Gastroesophageal sphincter (tissue), 4 donors: ENCODE results near the gene GALK2. TPM values are rescaled to one million over a fixed set of nuclear protein-coding genes. Genes with fewer than 3 reads are reported as not detected.

ENCODE experiments used
- ATAC-seq: fragments of 150-250 bp; one replicate; pipeline ENCODE4 v1.9.1; 2016; ENCODE audit warnings: mild to moderate bottlenecking, moderate library complexity
- H3K27ac ChIP-seq, 4 donors: fragments of 200-600 bp; sonication (generic) in 3 of 4; 1 replicate in 3 of 4; 2 replicates in 1 of 4; pipeline ENCODE4 v1.5.1; 2016 to 2019
- H3K27me3 ChIP-seq: fragments of 200-600 bp; sonication (generic); one replicate; pipeline ENCODE4 v1.5.1; 2019
- H3K36me3 ChIP-seq, 2 donors: fragments of 200-600 bp; sonication (generic); one replicate each; pipeline ENCODE4 v1.5.1; 2019; ENCODE audit warnings: control low read depth in 1 of 2
- H3K4me1 ChIP-seq, 3 donors: fragments of 200-600 bp; sonication (generic); 1 replicate in 2 of 3; 2 replicates in 1 of 3; pipeline ENCODE4 v1.5.1; 2016 to 2019; ENCODE audit warnings: control low read depth in 2 of 3
- H3K4me3 ChIP-seq, 2 donors: fragments of 200-600 bp; sonication (generic); one replicate each; pipeline ENCODE4 v1.5.1; 2019; ENCODE audit warnings: mild to moderate bottlenecking in 1 of 2, moderate library complexity in 1 of 2
- H3K9me3 ChIP-seq, 3 donors: fragments of 200-600 bp; sonication (generic); one replicate each; pipeline ENCODE4 v1.5.1; 2017 to 2019; ENCODE audit warnings: control low read depth in 2 of 3
- CTCF ChIP-seq, 4 experiments: fragments of 200-600 bp in 2 of 4; fragments of 450-650 bp in 2 of 4; sonication (generic) in 1 of 4; IDR thresholded peaks; one replicate each; pipeline ENCODE4 v1.5.1; 2017 to 2019; ENCODE audit warnings: antibody characterized with exemption in 4 of 4, mild to moderate bottlenecking in 2 of 4, moderate library complexity in 2 of 4
- EP300 ChIP-seq: sonication (generic); formaldehyde crosslinking; IDR thresholded peaks from one replicate; pipeline ENCODE4 v1.6.1; 2017; ENCODE audit warnings: antibody characterized with exemption, mild to moderate bottlenecking
- POLR2A ChIP-seq, 2 donors: fragments of 450-650 bp; IDR thresholded peaks; one replicate each; pipeline ENCODE4 v1.6.1; 2017; ENCODE audit warnings: antibody characterized with exemption in 2 of 2, mild to moderate bottlenecking in 2 of 2, moderate library complexity in 1 of 2
- POLR2AphosphoS5 ChIP-seq: sonication (generic); formaldehyde crosslinking; IDR thresholded peaks from one replicate; pipeline ENCODE4 v1.6.1; 2017; ENCODE audit warnings: antibody characterized with exemption
- WGBS, 2 donors: methylation state at CpG; one replicate each; pipeline ENCODE4 v1.1.5; 2018; ENCODE audit warnings: low coverage in 1 of 2; 5-methylcytosine and 5-hydroxymethylcytosine counted together
- total RNA-seq, 4 donors: library from RNA; depleted of rRNA; stranded (reverse); fragments of >200 nt; gene quantifications; one replicate each; pipeline ENCODE4 v1.1.0, GENCODE V29; 2016

Gene GALK2
- total RNA-seq, 4 donors from 2014 or later, result 30.0 to 54.8 (median 43.8) TPM

GRCh38 chr15:49323207-49323606, 153.2 kb downstream of the GALK2 start:
- Histone ChIP-seq H3K4me3 (no peak overlapping the region), H3K36me3 (peaks cover 0 to 30% of the 10 kb centered on the region in 2 donors), H3K9me3 (no peaks in the 10 kb centered on the region), H3K4me1 (peaks cover 0 to 13% (median 0%) of the 10 kb centered on the region in 3 donors), H3K27ac (no peak overlapping the region), H3K27me3 (no peaks in the 10 kb centered on the region)
- TF ChIP-seq POLR2AphosphoS5 (no peak), EP300 (no peak)
- 57 to 70% methylated on average over 1 of the region's 1 CpG for WGBS, 2 donors
- no peak for ATAC-seq

DNA sequence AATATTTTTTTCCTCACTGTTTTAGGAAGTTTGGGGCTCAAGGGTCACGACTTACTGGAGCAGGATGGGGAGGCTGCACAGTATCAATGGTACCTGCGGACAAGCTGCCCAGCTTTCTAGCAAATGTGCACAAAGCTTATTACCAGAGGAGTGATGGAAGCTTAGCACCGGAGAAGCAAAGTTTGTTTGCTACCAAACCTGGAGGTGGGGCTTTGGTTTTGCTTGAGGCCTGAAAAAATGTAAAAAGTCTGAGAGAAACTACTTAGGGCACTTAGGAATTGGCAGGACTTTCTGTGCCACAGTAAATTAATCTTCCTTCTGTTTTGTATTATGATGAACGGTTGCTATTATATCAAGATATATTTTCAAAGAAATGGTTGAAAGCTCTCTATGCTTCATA, 157.9 kb downstream of the GALK2 start:
- H3K27ac ChIP-seq, result no peak overlapping the region
- H3K27me3 ChIP-seq, result no peaks in the 10 kb centered on the region
- H3K36me3 ChIP-seq, result peaks cover 0 to 5% of the 10 kb centered on the region in 2 donors
- H3K4me3 ChIP-seq, result no peak overlapping the region
- no peak for ATAC-seq
- no peak for TF ChIP-seq EP300
- no peak for TF ChIP-seq POLR2A (IDR thresholded peaks at IDR 0.05)
- TF ChIP-seq POLR2AphosphoS5, result no peak
- TF ChIP-seq CTCF (IDR thresholded peaks at IDR 0.05), result no peak
- H3K9me3 ChIP-seq, result no peaks in the 10 kb centered on the region
- WGBS, 2 donors, result 82 to 88% methylated on average over 2 to 4 of the region's 4 CpGs
- H3K4me1 ChIP-seq, result no peaks in the 10 kb centered on the region

- Histone ChIP-seq H3K4me3 (no peak overlapping the region), H3K4me1 (no peaks in the 10 kb centered on the region), H3K27ac (no peak overlapping the region), H3K36me3 (peaks cover 0 to 5% of the 10 kb centered on the region in 2 donors), H3K9me3 (no peaks in the 10 kb centered on the region), H3K27me3 (no peaks in the 10 kb centered on the region)
- ATAC-seq, result no peak
- TF ChIP-seq CTCF (IDR thresholded peaks at IDR 0.05) (no peak), POLR2AphosphoS5 (no peak), EP300 (no peak), POLR2A (IDR thresholded peaks at IDR 0.05) (no peak)
These were observed 158.9 kb downstream of the GALK2 start for GRCh38 chr15:49328941-49329340.

DNA sequence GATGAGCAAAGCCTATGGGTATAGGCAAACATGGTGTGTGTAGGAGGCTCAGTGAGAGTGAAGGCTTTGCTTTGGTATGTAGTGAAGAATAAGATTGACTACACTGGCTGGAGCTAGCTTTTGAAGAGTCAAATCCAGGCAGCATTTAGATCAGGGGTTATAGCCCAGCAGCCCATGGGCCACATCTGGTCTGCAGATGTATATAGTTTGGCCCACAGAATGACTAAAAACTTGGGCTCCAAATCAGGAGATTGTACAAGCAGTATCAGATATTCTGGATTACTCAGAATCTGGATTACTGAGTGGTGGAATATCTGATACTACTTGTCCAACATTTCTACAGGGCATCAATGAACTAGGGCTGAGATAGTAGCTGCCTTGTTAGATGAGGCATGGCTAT, 160.1 kb downstream of the GALK2 start:
- ATAC-seq, result no peak
- no peaks in the 10 kb centered on the region for H3K27me3 ChIP-seq
- no peak overlapping the region for H3K27ac ChIP-seq
- TF ChIP-seq POLR2AphosphoS5, result no peak
- no peak overlapping the region for H3K4me3 ChIP-seq
- H3K36me3 ChIP-seq, result peaks cover 0 to 5% of the 10 kb centered on the region in 2 donors
- H3K9me3 ChIP-seq, result no peaks in the 10 kb centered on the region
- H3K4me1 ChIP-seq, result no peaks in the 10 kb centered on the region

DNA sequence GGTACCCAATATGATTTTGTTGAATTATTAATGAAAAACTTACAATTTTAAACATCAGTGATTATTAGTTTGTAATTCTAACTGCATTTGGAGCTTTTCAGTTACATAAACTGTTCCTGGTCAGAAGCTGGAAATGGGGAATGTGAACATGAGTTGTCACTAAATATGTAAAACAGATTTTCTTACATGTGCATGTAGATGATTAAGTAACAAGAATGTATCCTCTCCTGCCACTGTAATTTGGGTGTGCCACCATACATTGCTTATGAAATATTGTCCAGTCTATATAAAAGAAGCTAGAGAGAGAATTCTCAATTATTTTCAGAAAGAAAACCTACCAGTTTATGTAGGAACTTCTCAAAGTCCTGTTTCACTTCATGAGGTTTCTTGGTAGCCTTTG, 161.4 kb downstream of the GALK2 start:
- peaks cover 0 to 5% of the 10 kb centered on the region in 2 donors for H3K36me3 ChIP-seq
- H3K4me1 ChIP-seq, result no peaks in the 10 kb centered on the region
- H3K4me3 ChIP-seq, result no peak overlapping the region
- no peak for TF ChIP-seq POLR2AphosphoS5
- no peak for TF ChIP-seq EP300
- TF ChIP-seq CTCF (IDR thresholded peaks at IDR 0.05), result no peak
- no peak for TF ChIP-seq POLR2A (IDR thresholded peaks at IDR 0.05)
- no peaks in the 10 kb centered on the region for H3K27me3 ChIP-seq
- no peak for ATAC-seq
- no peaks in the 10 kb centered on the region for H3K9me3 ChIP-seq
- H3K27ac ChIP-seq, result no peak overlapping the region

GRCh38 chr15:49331951-49332350, 161.9 kb downstream of the GALK2 start:
- Histone ChIP-seq H3K36me3 (peaks cover 0 to 5% of the 10 kb centered on the region in 2 donors), H3K4me3 (no peak overlapping the region), H3K9me3 (no peaks in the 10 kb centered on the region), H3K4me1 (no peaks in the 10 kb centered on the region), H3K27me3 (no peaks in the 10 kb centered on the region), H3K27ac (no peak overlapping the region)
- ATAC-seq, result no peak
- WGBS, 2 donors, result 89% methylated on average over 3 of the region's 3 CpGs; no CpG with 5 or more reads in 1 of the 2 donors
- TF ChIP-seq POLR2A (IDR thresholded peaks at IDR 0.05), result no peak

GRCh38 chr15:49339656-49340055, 169.6 kb downstream of the GALK2 start:
- WGBS, 2 donors, result 80% methylated on average over 1 of the region's 10 CpGs; no CpG with 5 or more reads in 1 of the 2 donors
- ATAC-seq, result no peak
- Histone ChIP-seq H3K4me3 (no peak overlapping the region), H3K27me3 (no peaks in the 10 kb centered on the region), H3K4me1 (no peaks in the 10 kb centered on the region), H3K27ac (no peak overlapping the region), H3K9me3 (no peaks in the 10 kb centered on the region), H3K36me3 (peaks cover 0 to 10% of the 10 kb centered on the region in 2 donors)
- no peak for TF ChIP-seq EP300
